GM23338 (cell line): Measurements from ENCODE around the gene SLC15A1. TPM values are rescaled to one million over a fixed set of nuclear protein-coding genes. Genes with fewer than 3 reads are reported as not detected.

Experiments
- ATAC-seq: fragments of 200-7000 bp; cut with Tn5 transposase; 3 replicates; pipeline ENCODE4 v1.9.1; 2020
- DNase-seq: peaks from one replicate; pipeline ENCODE4 v3.0.0-alpha.2; 2015; ENCODE audit warnings: low spot score
- H2AFZ ChIP-seq: fragments of 200-600 bp; sonication (generic); 2 replicates; pipeline ENCODE4 v1.8.0; 2016; ENCODE audit warnings: antibody characterized with exemption, mild to moderate bottlenecking, moderate library complexity
- H3F3A ChIP-seq: fragments of 200-600 bp; sonication (generic); replicated peaks from 2 replicates; pipeline ENCODE4 v1.8.0; 2017; ENCODE audit warnings: antibody characterized with exemption, mixed run types, low read depth
- H3K27ac ChIP-seq: fragments of 200-600 bp; sonication (generic); 2 replicates; pipeline ENCODE4 v1.6.1; 2016; ENCODE audit warnings: low read depth
- H3K27me3 ChIP-seq: fragments of 200-600 bp; sonication (generic); 2 replicates; pipeline ENCODE4 v1.8.0; 2016; ENCODE audit warnings: mild to moderate bottlenecking, mixed run types, moderate library complexity; ENCODE audit not compliant: insufficient read depth
- H3K36me3 ChIP-seq: fragments of 200-600 bp; sonication (generic); 2 replicates; pipeline ENCODE4 v1.8.0; 2016; ENCODE audit warnings: mild to moderate bottlenecking; ENCODE audit not compliant: insufficient read depth
- H3K4me1 ChIP-seq: fragments of 200-600 bp; sonication (generic); 2 replicates; pipeline ENCODE4 v1.8.0; 2016; ENCODE audit warnings: mild to moderate bottlenecking, moderate library complexity; ENCODE audit not compliant: insufficient read depth
- H3K4me2 ChIP-seq: fragments of 200-600 bp; sonication (generic); 2 replicates; pipeline ENCODE4 v1.7.1; 2017; ENCODE audit warnings: mixed run types
- H3K4me3 ChIP-seq: fragments of 200-600 bp; sonication (generic); 2 replicates; pipeline ENCODE4 v1.6.1; 2016; ENCODE audit warnings: mixed run types
- H3K79me2 ChIP-seq: fragments of 200-600 bp; sonication (generic); replicated peaks from 2 replicates; pipeline ENCODE4 v1.8.0; 2017; ENCODE audit warnings: mild to moderate bottlenecking; ENCODE audit not compliant: insufficient read depth
- H3K9me2 ChIP-seq: fragments of 200-600 bp; sonication (generic); 2 replicates; pipeline ENCODE4 v1.8.0; 2017; ENCODE audit not compliant: insufficient read depth
- H4K20me1 ChIP-seq: fragments of 200-600 bp; sonication (generic); replicated peaks from 2 replicates; pipeline ENCODE4 v1.8.0; 2017; ENCODE audit warnings: mild to moderate bottlenecking; ENCODE audit not compliant: insufficient read depth
- H3K27ac Mint-ChIP-seq: 2 replicates; pipeline ENCODE4 v1.8.0; 2020; ENCODE audit warnings: inconsistent platforms, mild to moderate bottlenecking, moderate library complexity, mixed read lengths
- H3K27me3 Mint-ChIP-seq: 3 replicates; pipeline ENCODE4 v1.8.0; 2022; ENCODE audit warnings: low read depth, mild to moderate bottlenecking, moderate library complexity, mixed read lengths, inconsistent platforms; ENCODE audit not compliant: insufficient read depth, poor library complexity
- H3K36me3 Mint-ChIP-seq: 3 replicates; pipeline ENCODE4 v1.8.0; 2021; ENCODE audit warnings: low read depth, mild to moderate bottlenecking, inconsistent platforms, moderate library complexity, mixed read lengths
- H3K4me1 Mint-ChIP-seq: 3 replicates; pipeline ENCODE4 v1.8.0; 2020; ENCODE audit warnings: mild to moderate bottlenecking, inconsistent platforms, mixed read lengths
- H3K4me3 Mint-ChIP-seq: 3 replicates; pipeline ENCODE4 v1.8.0; 2021; ENCODE audit warnings: moderate library complexity, mild to moderate bottlenecking, inconsistent platforms, mixed read lengths
- H3K9me3 Mint-ChIP-seq: 3 replicates; pipeline ENCODE4 v1.8.0; 2020; ENCODE audit warnings: moderate library complexity, mild to moderate bottlenecking, inconsistent platforms, mixed read lengths
- CREB1 ChIP-seq: fragments of 250-450 bp; sonication (Bioruptor Pico); IDR thresholded peaks from 2 replicates; pipeline ENCODE4 v1.5.0; 2020; ENCODE audit warnings: low read depth, mild to moderate bottlenecking, moderate library complexity
- ETS1 ChIP-seq: IDR thresholded peaks from 2 replicates; pipeline ENCODE4 v1.6.1; 2016; ENCODE audit warnings: antibody characterized with exemption
- EZH2 ChIP-seq: fragments of 200-600 bp; sonication (generic); IDR thresholded peaks from one replicate; pipeline ENCODE4 v1.8.0; 2017; ENCODE audit warnings: antibody characterized with exemption, mild to moderate bottlenecking, low read depth; ENCODE audit not compliant: unreplicated experiment
- JUNB ChIP-seq: IDR thresholded peaks from one replicate; pipeline ENCODE4 v1.6.1; 2016; ENCODE audit warnings: antibody characterized with exemption; ENCODE audit not compliant: unreplicated experiment
- NANOG ChIP-seq: IDR thresholded peaks from 2 replicates; pipeline ENCODE4 v1.6.1; 2016; ENCODE audit warnings: antibody characterized with exemption, borderline replicate concordance
- POLR2AphosphoS5 ChIP-seq: IDR thresholded peaks from 2 replicates; pipeline ENCODE4 v1.6.1; 2016; ENCODE audit warnings: antibody characterized with exemption, low read depth
- REST ChIP-seq: IDR thresholded peaks from one replicate; pipeline ENCODE4 v1.6.1; 2018; ENCODE audit warnings: antibody characterized with exemption; ENCODE audit not compliant: unreplicated experiment
- STAT1 ChIP-seq: IDR thresholded peaks from one replicate; pipeline ENCODE4 v1.6.1; 2016; ENCODE audit warnings: antibody characterized with exemption; ENCODE audit not compliant: unreplicated experiment
- ZNF114 ChIP-seq: fragments of 250-450 bp; sonication (Bioruptor Pico); IDR thresholded peaks from 2 replicates; pipeline ENCODE4 v1.5.0; 2020; ENCODE audit warnings: mild to moderate bottlenecking, moderate library complexity
- ZNF331 ChIP-seq: fragments of 250-450 bp; sonication (Bioruptor Pico); IDR thresholded peaks from 2 replicates; pipeline ENCODE4 v1.5.0; 2020; ENCODE audit warnings: low read depth, mild to moderate bottlenecking, moderate library complexity
- ZNF462 ChIP-seq: fragments of 250-450 bp; sonication (Bioruptor Pico); IDR thresholded peaks from 2 replicates; pipeline ENCODE4 v1.5.0; 2020; ENCODE audit warnings: mild to moderate bottlenecking, moderate library complexity
- polyA plus RNA-seq: library from polyadenylated mRNA; unstranded; fragments of >200 nt; fragmentation: Nextera tagmentation; extraction: Ambion mirVana; gene quantifications from 2 replicates; pipeline ENCODE4 v1.2.1, GENCODE V29; 2016
- total RNA-seq: library from RNA; depleted of rRNA; stranded (reverse); fragments of >200 nt; shearing (Covaris generic); gene quantifications from 2 replicates; pipeline ENCODE4 v1.2.3, GENCODE V29; 2014

Gene SLC15A1
- total and polyA plus RNA-seq, 2 experiments from 2014 or later, result 1.6 to 3.0 TPM

GRCh38 chr13:98706446-98707110, 45.9 kb downstream of the SLC15A1 start:
- Histone ChIP-seq H3K4me1 (no peaks in the 10 kb centered on the region), H3K27me3 (no peaks in the 10 kb centered on the region), H3K79me2 (no peaks in the 10 kb centered on the region), H3K9me2 (no peaks in the 10 kb centered on the region), H3K4me2 (no peak overlapping the region), H3K4me3 (no peak overlapping the region), H2AFZ (no peak overlapping the region), H3F3A (no peaks in the 10 kb centered on the region), H3K27ac (no peak overlapping the region), H3K36me3 (no peaks in the 10 kb centered on the region), H4K20me1 (no peaks in the 10 kb centered on the region)
- Mint-ChIP-seq H3K36me3 (no peaks in the 10 kb centered on the region), H3K4me3 (no peak overlapping the region), H3K27me3 (peaks cover 3% of the 10 kb centered on the region), H3K9me3 (no peaks in the 10 kb centered on the region), H3K27ac (no peak overlapping the region), H3K4me1 (no peaks in the 10 kb centered on the region)
- TF ChIP-seq ZNF331 (CRISPR knock-in tag), result no peak
- TF ChIP-seq NANOG, result no peak
- TF ChIP-seq CREB1 (CRISPR knock-in tag), result no peak
- no peak for TF ChIP-seq REST
- TF ChIP-seq POLR2AphosphoS5, result no peak
- TF ChIP-seq EZH2, result no peak
- no peak for TF ChIP-seq STAT1
- no peak for DNase-seq
- no peak for ATAC-seq

- no peak overlapping the region for H3K4me3 ChIP-seq
- ATAC-seq (no peak), DNase-seq (no peak)
- no peak overlapping the region for H3K27ac ChIP-seq
- Mint-ChIP-seq H3K27me3 (no peaks in the 10 kb centered on the region), H3K27ac (no peak overlapping the region), H3K9me3 (no peaks in the 10 kb centered on the region), H3K4me3 (no peak overlapping the region), H3K36me3 (no peaks in the 10 kb centered on the region), H3K4me1 (peaks cover 6% of the 10 kb centered on the region; the same call in 2 of the 3 replicates)
- H3K27me3 ChIP-seq, result no peaks in the 10 kb centered on the region
- H3K4me1 ChIP-seq, result peaks cover 3% of the 10 kb centered on the region; the same call in 1 of the 2 replicates
- no peak overlapping the region for H2AFZ ChIP-seq
- no peaks in the 10 kb centered on the region for H3K79me2 ChIP-seq
- no peaks in the 10 kb centered on the region for H3K36me3 ChIP-seq
- no peaks in the 10 kb centered on the region for H3F3A ChIP-seq
- no peak overlapping the region for H3K4me2 ChIP-seq
- no peaks in the 10 kb centered on the region for H3K9me2 ChIP-seq
- no peaks in the 10 kb centered on the region for H4K20me1 ChIP-seq
- no peak for TF ChIP-seq ETS1
- TF ChIP-seq CREB1 (CRISPR knock-in tag), result no peak
- TF ChIP-seq ZNF114 (CRISPR knock-in tag), result no peak
- TF ChIP-seq JUNB, result no peak
- TF ChIP-seq ZNF462, result no peak
These were observed 54.7 kb downstream of the SLC15A1 start for GRCh38 chr13:98697791-98698190.
